ENCODE measurements around the gene TAS2R31.
"Not testable (repeated sequence)": the region's sequence is repeated elsewhere in the genome, so short reads cannot be mapped to it uniquely, and the experiment has no call there.

Gene TAS2R31, protein sequence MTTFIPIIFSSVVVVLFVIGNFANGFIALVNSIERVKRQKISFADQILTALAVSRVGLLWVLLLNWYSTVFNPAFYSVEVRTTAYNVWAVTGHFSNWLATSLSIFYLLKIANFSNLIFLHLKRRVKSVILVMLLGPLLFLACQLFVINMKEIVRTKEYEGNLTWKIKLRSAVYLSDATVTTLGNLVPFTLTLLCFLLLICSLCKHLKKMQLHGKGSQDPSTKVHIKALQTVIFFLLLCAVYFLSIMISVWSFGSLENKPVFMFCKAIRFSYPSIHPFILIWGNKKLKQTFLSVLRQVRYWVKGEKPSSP

DNA sequence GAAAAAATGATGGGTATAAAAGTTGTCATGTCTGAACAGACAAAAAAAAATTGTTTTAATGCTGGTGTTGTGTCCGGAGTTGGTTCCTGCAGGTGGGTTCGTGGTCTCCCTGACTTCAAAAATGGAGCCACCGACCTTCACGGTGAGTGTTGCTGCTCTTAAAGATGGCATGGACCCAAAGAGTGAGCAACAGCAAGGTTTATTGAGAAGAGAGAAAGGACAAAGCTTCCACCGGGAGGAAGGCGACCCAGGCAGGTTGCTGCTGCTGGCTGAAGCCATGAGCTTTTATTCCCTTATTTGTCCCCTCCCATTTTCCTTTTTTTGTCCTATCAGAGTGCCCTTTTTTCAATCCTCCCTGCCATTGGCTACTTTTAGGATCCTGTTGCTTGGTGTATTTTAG, at the start of gene TAS2R31:
TSS of gene TAS2R31 (minus strand) at position 101 of the 400 bp plus-strand sequence. CDS start at position 29, 72 bp downstream.
- in situ Hi-C loops (cut with MboI; ENCODE audit: low pct_unique_long_range_greater_than_20kb, low sequenced_read_pairs) = no loop called here
- no peak for DNase-seq

DNA sequence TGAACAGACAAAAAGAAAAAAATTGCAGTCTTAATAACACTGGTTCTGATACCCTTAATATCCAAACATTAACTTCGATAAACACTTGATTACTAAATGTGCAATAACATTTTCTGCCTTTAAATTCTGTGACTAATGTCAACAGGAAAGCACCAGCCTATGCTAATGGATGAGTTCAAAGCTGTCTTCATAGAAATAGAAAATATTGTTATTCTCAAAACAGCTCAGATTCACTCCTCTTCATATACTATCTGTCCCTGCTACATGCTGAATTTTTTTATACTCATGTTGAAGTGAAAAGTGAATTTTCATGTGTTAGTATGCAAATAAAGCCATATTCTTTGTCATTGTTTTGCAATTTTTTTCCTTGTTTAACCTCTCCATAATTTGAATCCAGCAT, 47.0 kb upstream of the TAS2R31 start:
- in situ Hi-C loops (cut with MboI; ENCODE audit: low pct_unique_long_range_greater_than_20kb, low sequenced_read_pairs) = no loop called here
- no peak for DNase-seq

DNA sequence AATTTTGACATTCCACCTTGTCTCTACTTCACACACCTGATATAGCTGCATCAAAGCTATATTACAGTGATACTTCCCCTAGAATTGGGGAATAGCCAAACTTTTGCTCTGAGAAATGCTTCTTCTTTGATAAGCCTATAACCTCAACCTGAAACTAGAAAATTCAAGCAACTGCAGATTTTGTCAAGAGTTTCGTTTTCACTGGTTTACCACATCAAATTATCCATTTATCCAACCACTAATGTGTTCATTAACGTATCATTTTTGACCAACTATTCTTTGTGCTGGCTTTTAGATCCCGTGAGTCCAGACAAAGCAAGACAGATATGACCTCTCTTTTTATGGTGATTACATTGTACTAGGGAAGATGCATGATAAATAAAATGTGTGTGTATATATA, 44.4 kb upstream of the TAS2R31 start:
- no peak for DNase-seq
- in situ Hi-C loops (cut with MboI; ENCODE audit: low pct_unique_long_range_greater_than_20kb, low sequenced_read_pairs) = no loop called here

DNA sequence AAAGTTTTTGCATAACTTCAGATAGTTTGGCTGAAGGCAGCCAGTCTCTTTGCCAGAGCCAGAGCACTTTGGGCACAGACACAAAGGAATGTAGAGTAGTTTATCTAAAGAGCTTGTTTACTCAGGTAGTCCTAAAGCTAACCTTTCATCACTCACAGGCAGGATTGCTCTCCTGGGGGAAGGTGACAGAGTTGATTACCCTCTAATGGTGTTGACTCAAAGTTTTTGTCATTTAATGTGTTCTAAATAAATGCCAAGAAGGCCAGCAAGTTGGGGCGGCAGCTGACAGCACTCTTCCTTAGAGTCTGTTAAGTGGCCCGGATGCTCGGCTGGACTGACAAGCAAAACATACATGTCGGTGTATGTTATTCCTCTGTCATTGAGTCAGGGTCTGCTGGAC, 40.2 kb upstream of the TAS2R31 start:
- DNase-seq = no peak
- in situ Hi-C loops (cut with MboI; ENCODE audit: low pct_unique_long_range_greater_than_20kb, low sequenced_read_pairs) = loop anchor here (5.0 kb wide), 1 partner anchor 54 kb away; no protein-coding TSS in a partner anchor

DNA sequence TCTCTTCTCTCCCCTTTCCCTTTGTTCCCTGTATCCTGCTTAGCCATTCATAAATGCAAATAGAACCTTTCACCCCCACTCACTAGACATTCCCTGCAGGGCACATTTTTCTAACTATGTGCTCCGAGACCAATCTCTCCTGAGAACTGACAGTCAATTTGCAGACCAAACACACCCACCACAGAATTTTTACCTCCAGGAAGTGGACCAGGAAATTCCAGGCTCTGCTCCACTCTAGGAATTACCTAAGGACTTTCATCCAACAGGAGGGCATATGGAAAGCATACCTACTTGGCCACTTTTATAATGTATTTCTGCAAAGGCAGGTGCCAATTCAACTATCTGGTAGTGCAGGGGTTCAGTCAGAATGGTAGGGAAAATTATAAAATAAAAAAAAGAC, 39.8 kb upstream of the TAS2R31 start:
- in situ Hi-C loops (cut with MboI; ENCODE audit: low pct_unique_long_range_greater_than_20kb, low sequenced_read_pairs) = loop anchor here (5.0 kb wide), 1 partner anchor 54 kb away; no protein-coding TSS in a partner anchor
- no peak for DNase-seq

DNA sequence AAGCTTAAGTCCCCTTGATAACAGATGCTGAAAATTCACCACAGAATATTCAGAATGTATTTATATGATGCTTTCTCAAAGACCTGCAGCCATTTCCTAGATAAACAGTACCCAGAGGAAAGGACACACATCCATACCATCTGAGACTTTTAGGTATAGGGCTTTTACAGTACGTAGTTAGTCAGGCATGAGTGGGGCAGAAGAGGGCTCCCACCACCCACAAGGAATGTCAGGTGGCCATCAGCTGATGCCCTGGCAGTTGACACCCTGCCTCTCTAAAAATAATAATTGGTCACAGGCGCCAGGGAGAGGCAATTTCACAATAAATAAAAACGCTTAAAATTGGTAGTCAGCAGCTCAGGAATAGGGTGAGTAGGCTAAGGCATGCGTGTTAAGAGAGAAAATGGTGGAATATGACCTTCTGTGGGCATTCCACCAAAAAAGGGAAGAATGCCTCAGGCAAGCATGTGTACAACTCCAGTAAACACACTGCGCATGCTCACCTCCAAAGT, 38.7 kb upstream of the TAS2R31 start:
- DNase-seq = no peak
- in situ Hi-C loops (cut with MboI; ENCODE audit: low pct_unique_long_range_greater_than_20kb, low sequenced_read_pairs) = loop anchor here (5.0 kb wide), 1 partner anchor 53 kb away; no protein-coding TSS in a partner anchor

DNA sequence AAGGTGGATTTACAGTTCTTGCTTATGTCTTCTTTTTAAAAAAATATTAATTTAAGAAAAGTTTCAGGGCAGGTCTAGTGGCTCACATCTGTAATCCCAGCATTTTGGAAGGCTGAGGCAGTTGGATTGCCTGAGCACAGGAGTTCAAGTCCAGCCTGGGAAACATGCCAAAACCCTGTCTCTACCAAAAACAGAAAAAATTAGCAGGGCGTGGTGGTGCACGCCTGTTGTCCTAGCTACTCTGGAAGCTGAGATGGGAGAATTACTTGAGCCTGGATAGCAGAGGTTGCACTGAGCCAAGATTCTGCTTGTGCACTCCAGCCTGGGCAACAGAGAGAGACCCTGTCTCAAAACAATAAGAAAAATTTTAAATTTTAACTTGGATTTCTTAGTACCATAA, 36.3 kb upstream of the TAS2R31 start:
- in situ Hi-C loops (cut with MboI; ENCODE audit: low pct_unique_long_range_greater_than_20kb, low sequenced_read_pairs) = no loop called here

DNA sequence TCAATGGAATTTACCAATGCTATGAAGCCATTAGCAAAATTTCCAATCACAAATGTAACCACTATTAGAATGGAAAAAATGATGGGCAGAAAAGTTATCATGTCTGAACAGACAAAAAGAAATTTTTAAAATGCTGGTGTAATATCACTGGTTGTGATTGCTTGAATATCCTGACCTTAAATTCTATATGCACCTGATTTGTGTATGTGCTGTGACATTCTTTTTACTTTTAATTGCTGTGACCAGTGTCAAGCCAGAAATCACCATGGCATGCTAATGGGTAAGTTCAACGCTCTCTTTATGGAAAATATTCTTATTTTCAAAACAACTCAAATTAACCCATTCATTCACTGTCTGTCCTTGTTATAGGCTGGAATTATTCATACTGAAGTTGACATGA, 31.0 kb upstream of the TAS2R31 start, which contains the start of gene TAS2R46:
TSS of gene TAS2R46 (minus strand) at position 101 of the 400 bp plus-strand sequence. CDS start at position 101, 0 bp downstream.
- DNase-seq; in situ Hi-C loops (cut with MboI; ENCODE audit: low pct_unique_long_range_greater_than_20kb, low sequenced_read_pairs): not testable (repeated sequence)

More for the DNA sequence above, 36.3 kb upstream of the TAS2R31 start:
- no peak for DNase-seq

DNA sequence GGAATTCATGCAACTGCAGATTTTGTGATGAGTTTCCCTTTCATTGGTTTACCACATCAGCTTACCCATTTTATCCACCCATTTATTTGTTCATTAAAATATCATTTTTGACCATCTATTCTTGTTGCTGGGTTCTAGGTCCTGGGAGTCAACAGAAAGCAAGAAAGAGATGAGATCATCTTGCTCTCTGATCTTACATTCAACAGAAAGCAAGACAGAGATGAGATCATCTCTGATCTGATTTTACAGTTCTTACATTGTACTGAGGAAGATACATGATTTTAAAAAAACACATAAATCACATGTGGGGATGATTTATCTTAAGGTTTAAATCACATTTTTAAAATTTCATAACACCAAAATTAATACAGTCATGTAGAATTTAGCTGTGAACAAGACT, 28.6 kb upstream of the TAS2R31 start:
- in situ Hi-C loops (cut with MboI; ENCODE audit: low pct_unique_long_range_greater_than_20kb, low sequenced_read_pairs) = no loop called here
- no peak for DNase-seq

DNA sequence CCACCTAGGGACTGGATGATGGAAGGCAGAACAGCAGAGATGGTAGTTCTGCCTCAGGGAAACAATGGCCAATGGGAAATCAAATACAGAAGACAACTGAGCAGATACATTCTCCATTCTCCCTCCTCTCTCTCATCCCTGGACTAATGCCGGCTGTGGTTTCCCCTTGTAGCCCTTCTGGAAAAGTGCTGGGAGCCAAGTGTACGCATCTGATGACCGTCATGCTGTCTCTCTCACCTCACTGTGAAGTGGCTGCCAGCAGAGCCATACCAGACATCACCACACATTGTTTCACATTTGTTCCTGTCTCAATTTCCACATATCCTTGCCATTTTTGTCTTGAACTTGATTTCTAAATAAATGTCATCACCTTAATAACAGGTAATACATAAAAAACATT, 27.8 kb upstream of the TAS2R31 start:
- no peak for DNase-seq
- in situ Hi-C loops (cut with MboI; ENCODE audit: low pct_unique_long_range_greater_than_20kb, low sequenced_read_pairs) = no loop called here

DNA sequence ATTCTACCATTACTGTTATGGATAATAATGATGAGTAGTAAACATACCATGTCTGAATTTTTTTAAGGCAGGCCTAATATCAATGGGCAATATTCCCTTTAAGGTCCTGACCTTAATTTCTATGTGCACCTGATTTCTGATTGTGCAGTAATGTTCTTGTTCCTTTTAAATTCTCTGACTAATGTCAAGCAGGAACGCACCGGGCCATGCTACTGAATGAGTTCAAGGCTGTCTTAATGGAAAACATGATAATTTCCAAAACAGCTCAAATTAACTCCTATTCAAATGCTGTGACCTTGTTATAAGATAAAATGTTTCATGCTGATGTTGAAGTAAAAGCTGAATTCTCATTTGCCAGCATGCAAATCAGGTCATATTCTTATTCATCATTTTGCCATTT, 24.1 kb upstream of the TAS2R31 start:
- no peak for DNase-seq
- in situ Hi-C loops (cut with MboI; ENCODE audit: low pct_unique_long_range_greater_than_20kb, low sequenced_read_pairs) = no loop called here

DNA sequence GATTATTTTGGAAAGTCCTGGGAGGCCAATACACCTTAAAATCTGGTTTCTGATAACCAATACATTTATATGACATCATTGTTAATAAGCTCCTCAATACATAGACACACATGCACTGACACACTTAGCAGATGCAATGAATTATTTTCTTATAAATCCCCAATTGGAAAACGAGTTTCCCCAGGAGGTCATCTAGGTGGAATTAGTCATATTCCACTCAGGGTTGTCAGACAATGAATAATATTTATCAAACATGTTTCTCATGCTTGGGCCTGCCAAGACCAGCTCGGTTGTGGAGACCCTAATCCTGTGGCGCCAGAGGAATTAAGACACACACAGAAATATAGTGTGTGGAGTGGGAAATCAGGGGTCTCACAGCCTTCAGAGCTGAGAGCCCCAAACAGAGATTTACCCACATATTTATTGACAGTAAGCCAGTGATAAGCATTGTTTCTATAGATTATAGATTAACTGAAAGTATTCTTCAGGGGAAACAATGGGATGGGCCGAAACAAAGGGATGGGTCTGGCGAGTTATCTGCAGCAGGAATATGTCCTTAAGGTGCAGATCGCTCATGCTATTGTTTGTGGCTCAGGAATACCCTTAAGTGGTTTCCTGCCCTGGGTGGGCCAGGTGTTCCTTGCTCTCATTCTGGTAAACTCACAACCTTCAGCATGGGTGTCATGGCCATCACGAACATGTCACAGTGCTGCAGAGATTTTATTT, 18.8 kb upstream of the TAS2R31 start:
- in situ Hi-C loops (cut with MboI; ENCODE audit: low pct_unique_long_range_greater_than_20kb, low sequenced_read_pairs); DNase-seq: not testable (repeated sequence)

DNA sequence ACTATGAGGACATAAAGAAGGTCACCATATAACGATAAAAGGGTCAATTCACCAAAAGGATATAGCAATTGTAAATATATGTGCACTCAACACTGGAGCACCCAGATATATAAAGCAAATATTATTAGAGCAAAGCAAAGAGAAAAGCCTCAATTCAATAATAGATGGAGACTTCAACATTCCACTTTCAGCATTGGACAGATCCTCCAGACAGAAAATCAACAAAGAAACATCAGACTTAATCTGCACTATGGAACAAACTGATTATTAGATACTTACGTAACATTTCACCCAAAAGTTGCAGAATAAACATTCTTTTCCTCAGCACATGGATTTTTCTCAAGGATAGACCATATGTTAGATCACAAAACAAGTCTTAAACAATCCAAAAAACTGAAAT, 10.2 kb upstream of the TAS2R31 start:
- in situ Hi-C loops (cut with MboI; ENCODE audit: low pct_unique_long_range_greater_than_20kb, low sequenced_read_pairs); DNase-seq: not testable (repeated sequence)

DNA sequence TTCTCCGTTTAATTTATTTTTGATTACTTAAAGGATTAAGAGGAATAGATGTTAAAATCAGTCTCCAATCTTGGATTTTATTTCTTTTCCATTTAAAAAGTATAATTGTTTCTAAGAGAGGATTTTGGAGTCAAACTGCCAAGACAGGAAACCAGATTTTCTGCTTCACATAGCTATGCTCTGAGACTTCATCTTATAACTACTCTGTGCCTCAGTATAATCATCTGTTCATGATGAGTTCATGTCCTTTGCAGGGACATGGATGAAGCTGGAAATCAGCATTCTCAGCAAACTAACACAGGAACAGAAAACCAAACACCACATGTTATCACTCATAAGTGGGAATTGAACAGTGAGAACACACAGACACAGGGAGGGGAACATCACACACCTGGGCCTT, 9.0 kb upstream of the TAS2R31 start:
- DNase-seq = no peak
- in situ Hi-C loops (cut with MboI; ENCODE audit: low pct_unique_long_range_greater_than_20kb, low sequenced_read_pairs) = no loop called here

DNA sequence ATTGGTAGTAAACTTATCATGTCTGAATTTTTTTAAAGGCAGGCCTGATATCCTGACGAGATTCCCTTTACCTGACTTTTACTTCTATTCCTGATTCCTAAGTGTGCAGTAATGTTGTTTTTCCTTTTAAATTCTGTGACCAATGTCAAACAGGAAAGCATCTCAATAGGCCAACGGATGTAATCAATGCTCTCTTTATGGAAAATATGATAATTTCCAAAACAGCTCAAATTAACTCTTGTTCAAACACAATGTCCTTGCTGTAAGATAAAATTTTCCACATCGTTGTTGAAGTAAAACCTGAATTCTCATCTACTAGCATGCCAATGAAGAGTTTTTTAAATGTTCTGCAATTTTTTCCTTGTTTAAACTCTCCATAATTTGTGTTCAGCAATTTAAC, 8.0 kb upstream of the TAS2R31 start:
- DNase-seq = no peak
- in situ Hi-C loops (cut with MboI; ENCODE audit: low pct_unique_long_range_greater_than_20kb, low sequenced_read_pairs) = no loop called here

DNA sequence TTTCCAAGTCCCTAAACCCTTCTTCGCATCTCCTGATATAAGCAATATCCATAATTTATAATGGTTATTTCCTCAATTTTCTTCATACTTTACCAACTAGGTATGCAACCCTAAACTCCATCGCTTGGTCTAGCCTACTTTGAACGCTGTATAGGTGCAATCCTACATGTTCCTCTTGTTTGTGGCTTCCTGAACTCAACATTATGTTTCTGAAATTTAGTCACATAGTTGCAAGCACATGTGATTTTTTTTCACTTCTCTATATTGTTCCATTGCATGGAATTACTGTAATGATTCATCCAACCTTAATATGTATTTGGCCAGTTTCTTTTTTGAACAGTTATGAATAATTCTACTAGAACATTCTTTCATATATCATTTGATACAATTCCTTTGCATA, 2.8 kb upstream of the TAS2R31 start:
- DNase-seq; in situ Hi-C loops (cut with MboI; ENCODE audit: low pct_unique_long_range_greater_than_20kb, low sequenced_read_pairs): not testable (repeated sequence)

DNA sequence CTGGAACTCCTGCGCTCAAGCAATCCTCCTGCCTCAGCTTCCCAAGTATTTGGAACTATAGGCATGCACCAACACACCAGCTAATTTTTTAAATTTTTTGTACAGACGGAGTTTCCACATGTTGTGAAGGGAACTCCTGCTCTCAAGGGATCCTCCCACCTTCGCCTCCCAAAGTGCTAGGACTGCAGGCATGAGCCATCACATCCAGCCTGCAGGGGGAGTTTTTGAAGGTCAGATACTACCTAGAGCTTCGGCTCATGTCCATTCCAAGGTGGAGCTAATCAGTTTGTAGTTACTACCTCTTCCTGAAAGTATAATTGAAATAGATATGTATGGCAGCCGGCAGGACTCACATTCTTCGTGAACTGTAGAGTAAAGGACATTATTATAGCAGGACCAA, 5.1 kb downstream of the TAS2R31 start:
- no peak for DNase-seq
- in situ Hi-C loops (cut with MboI; ENCODE audit: low pct_unique_long_range_greater_than_20kb, low sequenced_read_pairs) = no loop called here

DNA sequence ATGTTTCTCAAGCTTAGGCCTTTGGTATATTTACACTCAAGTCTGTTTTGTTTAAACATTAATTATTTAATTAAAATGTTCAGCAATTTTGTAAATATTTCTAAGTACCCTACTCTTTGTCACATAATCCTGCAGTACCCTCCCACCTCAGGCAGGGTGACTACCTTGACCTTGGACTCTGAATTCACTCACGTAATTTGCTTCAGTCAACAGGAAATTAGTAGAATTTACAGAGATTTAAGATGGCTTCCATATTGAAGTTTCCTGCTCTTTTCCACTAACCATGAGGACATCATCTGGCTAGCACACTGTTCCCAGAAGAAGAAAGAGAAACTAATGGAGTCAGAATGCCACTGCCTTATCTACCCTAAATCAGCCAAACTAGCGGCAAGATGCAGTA, 7.8 kb downstream of the TAS2R31 start:
- no peak for DNase-seq
- in situ Hi-C loops (cut with MboI; ENCODE audit: low pct_unique_long_range_greater_than_20kb, low sequenced_read_pairs) = no loop called here

DNA sequence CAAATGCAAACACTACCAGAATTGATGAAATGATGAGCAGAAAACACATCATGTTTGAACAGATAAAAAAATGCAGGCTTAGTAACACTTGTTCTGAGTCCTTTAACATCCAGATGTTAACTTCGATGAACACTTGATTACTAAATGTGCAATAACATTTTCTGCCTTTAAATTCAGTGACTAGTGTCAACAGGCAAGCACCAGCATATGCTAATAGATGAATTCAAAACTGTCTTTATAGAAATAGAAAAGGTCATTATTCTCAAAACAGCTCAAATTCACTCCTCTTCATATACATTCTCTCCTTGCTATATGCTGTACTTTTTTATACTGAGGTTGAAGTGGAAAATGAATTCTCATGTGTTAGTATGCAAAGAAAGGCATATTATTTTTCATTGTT, 8.7 kb downstream of the TAS2R31 start, which contains the start of gene TAS2R19:
TSS of gene TAS2R19 (minus strand) at position 101 of the 400 bp plus-strand sequence. CDS start at position 52, 49 bp downstream.
- in situ Hi-C loops (cut with MboI; ENCODE audit: low pct_unique_long_range_greater_than_20kb, low sequenced_read_pairs) = no loop called here

DNA sequence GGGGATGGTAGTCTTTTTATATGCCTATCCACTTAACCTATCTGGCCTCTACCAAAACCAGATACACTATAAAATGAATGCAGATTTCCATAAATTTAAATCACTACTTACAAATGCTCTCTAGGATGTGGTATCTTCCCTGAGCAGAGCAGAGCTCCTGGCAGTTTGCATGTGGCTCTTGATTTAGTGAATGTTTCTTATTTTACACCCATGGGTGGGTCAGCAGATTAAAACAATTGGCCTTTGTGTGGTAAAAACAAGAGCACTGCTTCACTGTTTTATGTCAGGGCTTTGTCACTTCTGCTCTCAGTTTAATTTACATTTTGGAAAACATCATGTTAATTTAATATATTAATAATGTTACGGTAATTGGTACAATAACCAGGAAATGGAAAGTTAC, 14.3 kb downstream of the TAS2R31 start:
- DNase-seq = no peak
- in situ Hi-C loops (cut with MboI; ENCODE audit: low pct_unique_long_range_greater_than_20kb, low sequenced_read_pairs) = loop anchor here (5.0 kb wide), 1 partner anchor 55 kb away; no protein-coding TSS in a partner anchor

More for the DNA sequence above, 8.7 kb downstream of the TAS2R31 start, which contains the start of gene TAS2R19:
- no peak for DNase-seq

Measured in KBM-7 (cell line).